ENCODE data around the gene ADCYAP1R1.

DNA sequence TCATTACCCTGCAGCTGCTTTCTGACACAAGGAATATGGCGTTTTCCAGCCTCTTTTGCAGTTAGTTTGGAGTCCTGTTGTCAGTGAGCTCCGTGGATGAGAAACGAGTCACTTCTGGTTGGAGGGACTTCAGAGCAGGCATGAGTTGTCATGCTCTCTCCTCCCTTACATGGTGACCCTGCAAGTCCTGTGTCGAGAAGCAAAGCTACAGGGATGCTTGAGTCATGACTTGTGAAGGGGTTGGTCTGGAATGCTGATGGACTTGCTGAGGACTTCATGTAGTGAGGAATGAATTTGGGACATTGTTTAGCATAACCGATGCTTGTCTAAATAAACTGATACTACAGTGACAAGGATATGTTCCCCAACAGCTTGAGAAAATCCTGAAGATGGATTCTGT, 108.8 kb downstream of the ADCYAP1R1 start:
- TF ChIP-seq ZNF274 (IDR thresholded peaks at IDR 0.05; ENCODE audit: low read depth, low read length) = no peak
- TF ChIP-seq YY1 (IDR thresholded peaks at IDR 0.05; ENCODE audit: insufficient read depth, insufficient read length) = no peak
- no peak for TF ChIP-seq SUZ12 (IDR thresholded peaks at IDR 0.05; ENCODE audit: extremely low read depth, insufficient read depth, insufficient read length)
